PFSK-1 (cell line): ENCODE data around the gene MMP23B.

ENCODE experiments used
- FOXP2 ChIP-seq: optimal IDR thresholded peaks from 2 replicates; pipeline ENCODE3; 2011; ENCODE audit warnings: borderline replicate concordance, control low read depth, inconsistent platforms; ENCODE audit not compliant: insufficient read depth; ENCODE audit errors: extremely low read length, extremely low read depth
- POLR2AphosphoS5 ChIP-seq: IDR thresholded peaks from 2 replicates; pipeline ENCODE4 v1.6.1; 2012; ENCODE audit warnings: low read depth, mild to moderate bottlenecking, control low read depth, low read length, moderate library complexity
- SIN3A ChIP-seq: IDR thresholded peaks from 2 replicates; pipeline ENCODE4 v1.6.1; 2012; ENCODE audit warnings: mild to moderate bottlenecking, low read length, moderate library complexity, borderline replicate concordance; ENCODE audit not compliant: insufficient read depth
- TAF1 ChIP-seq: IDR thresholded peaks from 2 replicates; pipeline ENCODE4 v1.6.1; 2012; ENCODE audit warnings: low read length, control low read depth, borderline replicate concordance; ENCODE audit not compliant: insufficient read depth
- TF ChIP-seq, protein P1 (sequence below), 2 experiments: IDR thresholded peaks; 2 replicates each; pipeline versions ENCODE4 v1.6.1 to v1.8.0; 2011 to 2012; ENCODE audit warnings: low read depth in 2 of 2, low read length in 2 of 2, control low read depth in 1 of 2, inconsistent platforms in 1 of 2, mild to moderate bottlenecking in 1 of 2, moderate library complexity in 1 of 2; ENCODE audit not compliant: insufficient read depth in 1 of 2

DNA sequence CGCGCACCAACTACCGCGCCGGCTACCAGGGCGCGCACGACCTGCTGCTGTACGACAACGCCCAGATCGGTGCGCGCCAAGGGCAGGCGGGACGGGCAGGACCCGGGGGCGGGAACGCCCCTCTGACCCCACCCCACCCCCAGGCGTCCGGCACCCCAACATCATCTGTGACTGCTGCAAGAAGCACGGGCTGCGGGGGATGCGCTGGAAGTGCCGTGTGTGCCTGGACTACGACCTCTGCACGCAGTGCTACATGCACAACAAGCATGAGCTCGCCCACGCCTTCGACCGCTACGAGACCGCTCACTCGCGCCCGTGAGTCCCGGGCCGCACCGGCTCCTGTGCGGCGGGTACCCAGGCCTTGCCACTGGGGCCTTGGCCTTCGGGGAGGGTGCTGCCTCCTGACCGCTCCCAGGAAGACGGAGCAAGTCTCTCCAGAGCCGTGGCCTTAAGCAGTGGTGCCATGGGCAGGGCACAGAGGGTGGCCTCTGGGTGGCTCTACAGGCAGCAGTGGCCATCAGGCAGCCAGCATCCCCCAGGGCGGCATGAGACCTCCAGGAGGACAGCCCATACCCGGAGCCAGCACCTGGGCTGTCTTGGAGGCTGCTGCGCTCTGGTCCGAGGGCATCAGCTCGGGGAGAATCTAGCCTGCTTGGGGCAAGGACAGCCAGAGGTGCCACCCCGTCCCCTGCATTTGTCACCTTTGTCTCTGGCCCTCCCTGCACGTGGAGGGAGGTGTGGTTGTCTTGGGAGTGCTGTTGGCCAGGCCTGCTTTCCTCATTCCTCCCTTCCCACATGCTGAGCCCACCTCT, 8.1 kb upstream of the MMP23B start:
- no peak for TF ChIP-seq POLR2AphosphoS5
- TF ChIP-seq, protein P1, sequence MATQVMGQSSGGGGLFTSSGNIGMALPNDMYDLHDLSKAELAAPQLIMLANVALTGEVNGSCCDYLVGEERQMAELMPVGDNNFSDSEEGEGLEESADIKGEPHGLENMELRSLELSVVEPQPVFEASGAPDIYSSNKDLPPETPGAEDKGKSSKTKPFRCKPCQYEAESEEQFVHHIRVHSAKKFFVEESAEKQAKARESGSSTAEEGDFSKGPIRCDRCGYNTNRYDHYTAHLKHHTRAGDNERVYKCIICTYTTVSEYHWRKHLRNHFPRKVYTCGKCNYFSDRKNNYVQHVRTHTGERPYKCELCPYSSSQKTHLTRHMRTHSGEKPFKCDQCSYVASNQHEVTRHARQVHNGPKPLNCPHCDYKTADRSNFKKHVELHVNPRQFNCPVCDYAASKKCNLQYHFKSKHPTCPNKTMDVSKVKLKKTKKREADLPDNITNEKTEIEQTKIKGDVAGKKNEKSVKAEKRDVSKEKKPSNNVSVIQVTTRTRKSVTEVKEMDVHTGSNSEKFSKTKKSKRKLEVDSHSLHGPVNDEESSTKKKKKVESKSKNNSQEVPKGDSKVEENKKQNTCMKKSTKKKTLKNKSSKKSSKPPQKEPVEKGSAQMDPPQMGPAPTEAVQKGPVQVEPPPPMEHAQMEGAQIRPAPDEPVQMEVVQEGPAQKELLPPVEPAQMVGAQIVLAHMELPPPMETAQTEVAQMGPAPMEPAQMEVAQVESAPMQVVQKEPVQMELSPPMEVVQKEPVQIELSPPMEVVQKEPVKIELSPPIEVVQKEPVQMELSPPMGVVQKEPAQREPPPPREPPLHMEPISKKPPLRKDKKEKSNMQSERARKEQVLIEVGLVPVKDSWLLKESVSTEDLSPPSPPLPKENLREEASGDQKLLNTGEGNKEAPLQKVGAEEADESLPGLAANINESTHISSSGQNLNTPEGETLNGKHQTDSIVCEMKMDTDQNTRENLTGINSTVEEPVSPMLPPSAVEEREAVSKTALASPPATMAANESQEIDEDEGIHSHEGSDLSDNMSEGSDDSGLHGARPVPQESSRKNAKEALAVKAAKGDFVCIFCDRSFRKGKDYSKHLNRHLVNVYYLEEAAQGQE (IDR thresholded peaks at IDR 0.05; ENCODE audit: insufficient read depth in 1 of 2, low read depth in 2 of 2, low read length in 2 of 2), result no peak
- no peak for TF ChIP-seq SIN3A
- no peak for TF ChIP-seq TAF1
- no peak for TF ChIP-seq FOXP2
